WTC11 (cell line): ENCODE measurements around the gene MT1G. TPM values are rescaled to one million over a fixed set of nuclear protein-coding genes. Genes with fewer than 3 reads are reported as not detected.

ENCODE experiments used
- ATAC-seq: fragments of 200-7000 bp; cut with Tn5 transposase; 2 replicates; pipeline ENCODE4 v1.10.0; 2021; ENCODE audit warnings: mild to moderate bottlenecking, moderate library complexity
- CTCF ChIA-PET: fragments of 300-600 bp; sonication (Branson Sonifier 250); formaldehyde crosslinking; loops from one replicate; lab custom pipeline; 2021; ENCODE audit warnings: antibody characterized with exemption; lab: Charles Lee
- POLR2A ChIA-PET: fragments of 350-600 bp; sonication (Branson Sonifier 250); formaldehyde crosslinking; loops from one replicate; lab custom pipeline; 2021; ENCODE audit warnings: antibody characterized with exemption; lab: Charles Lee
- DNase-seq: peaks from one replicate; pipeline ENCODE4 v3.0.0; 2021; ENCODE audit warnings: low spot score
- H3K27ac Mint-ChIP-seq: 2 replicates; pipeline ENCODE4 v1.8.0; 2021; ENCODE audit warnings: mixed read lengths
- H3K27me3 Mint-ChIP-seq: 2 replicates; pipeline ENCODE4 v1.8.0; 2021; ENCODE audit warnings: low read depth, mild to moderate bottlenecking, moderate library complexity, mixed read lengths
- H3K36me3 Mint-ChIP-seq: 2 replicates; pipeline ENCODE4 v1.8.0; 2021; ENCODE audit warnings: mixed read lengths
- H3K4me1 Mint-ChIP-seq: 2 replicates; pipeline ENCODE4 v1.8.0; 2022; ENCODE audit warnings: mixed read lengths
- H3K4me3 Mint-ChIP-seq: 2 replicates; pipeline ENCODE4 v1.8.0; 2021; ENCODE audit warnings: mild to moderate bottlenecking, moderate library complexity, mixed read lengths
- H3K9me3 Mint-ChIP-seq: 2 replicates; pipeline ENCODE4 v1.8.0; 2021; ENCODE audit warnings: mixed read lengths
- CREB1 ChIP-seq: sonication (generic); formaldehyde crosslinking; IDR thresholded peaks from 2 replicates; pipeline ENCODE4 v1.8.0; 2023; ENCODE audit warnings: mild to moderate bottlenecking, missing genetic modification reagents
- FOXJ3 ChIP-seq: sonication (generic); formaldehyde crosslinking; IDR thresholded peaks from 2 replicates; pipeline ENCODE4 v1.9.0; 2021; ENCODE audit warnings: missing genetic modification reagents, mild to moderate bottlenecking, borderline replicate concordance
- KAT7 ChIP-seq: sonication (generic); formaldehyde crosslinking; IDR thresholded peaks from 2 replicates; pipeline ENCODE4 v1.8.1; 2023; ENCODE audit warnings: missing genetic modification reagents, mild to moderate bottlenecking, borderline replicate concordance
- MYBL2 ChIP-seq: sonication (generic); formaldehyde crosslinking; IDR thresholded peaks from 2 replicates; pipeline ENCODE4 v1.8.1; 2023; ENCODE audit warnings: mild to moderate bottlenecking, moderate library complexity, missing genetic modification reagents
- NFYB ChIP-seq: sonication (generic); formaldehyde crosslinking; conservative IDR thresholded peaks from 2 replicates; pipeline ENCODE4 v1.8.0; 2022; ENCODE audit warnings: low read depth, missing genetic modification reagents
- NR2C2 ChIP-seq: sonication (generic); formaldehyde crosslinking; IDR thresholded peaks from 2 replicates; pipeline ENCODE4 v1.8.0; 2022; ENCODE audit warnings: mild to moderate bottlenecking, missing genetic modification reagents
- SMAD3 ChIP-seq: sonication (generic); formaldehyde crosslinking; IDR thresholded peaks from 2 replicates; pipeline ENCODE4 v1.8.0; 2022; ENCODE audit warnings: missing genetic modification reagents, mild to moderate bottlenecking, borderline replicate concordance
- TCF7 ChIP-seq: sonication (generic); formaldehyde crosslinking; IDR thresholded peaks from 2 replicates; pipeline ENCODE4 v1.8.0; 2022; ENCODE audit warnings: mild to moderate bottlenecking, low read depth, missing genetic modification reagents, moderate library complexity
- TEAD1 ChIP-seq: sonication (generic); formaldehyde crosslinking; IDR thresholded peaks from 2 replicates; pipeline ENCODE4 v1.8.0; 2022; ENCODE audit warnings: mild to moderate bottlenecking, missing genetic modification reagents
- TEAD4 ChIP-seq: sonication (generic); formaldehyde crosslinking; IDR thresholded peaks from 2 replicates; pipeline ENCODE4 v1.8.0; 2022; ENCODE audit warnings: mild to moderate bottlenecking, missing genetic modification reagents
- TP53 ChIP-seq: sonication (generic); formaldehyde crosslinking; IDR thresholded peaks from 2 replicates; pipeline ENCODE4 v1.8.1; 2023; ENCODE audit warnings: mild to moderate bottlenecking, missing genetic modification reagents
- ZNF263 ChIP-seq: sonication (generic); formaldehyde crosslinking; IDR thresholded peaks from 2 replicates; pipeline ENCODE4 v1.8.1; 2022; ENCODE audit warnings: low read depth, mild to moderate bottlenecking, moderate library complexity, missing genetic modification reagents
- ZNF671 ChIP-seq: fragments of 250-450 bp; sonication (Bioruptor Pico); IDR thresholded peaks from 2 replicates; pipeline ENCODE4 v1.8.0; 2021; ENCODE audit warnings: mild to moderate bottlenecking
- total RNA-seq: library from RNA; stranded (reverse); gene quantifications from 3 replicates; pipeline ENCODE4 v1.2.3, GENCODE V29; 2021
- TF ChIP-seq, protein P1 (sequence below): sonication (generic); formaldehyde crosslinking; conservative IDR thresholded peaks from 2 replicates; pipeline ENCODE4 v1.8.1; 2023; ENCODE audit warnings: mild to moderate bottlenecking, low read depth, missing genetic modification reagents, moderate library complexity
- TF ChIP-seq, protein P2 (sequence below): sonication (generic); formaldehyde crosslinking; IDR thresholded peaks from 2 replicates; pipeline ENCODE4 v1.8.1; 2023; ENCODE audit warnings: mild to moderate bottlenecking, missing genetic modification reagents, moderate library complexity
- TF ChIP-seq, protein P3 (sequence below): fragments of 250-450 bp; sonication (Bioruptor Pico); IDR thresholded peaks from 2 replicates; pipeline ENCODE4 v2.1.2; 2022; ENCODE audit warnings: mild to moderate bottlenecking, moderate library complexity
- TF ChIP-seq, protein P4 (sequence below): fragments of 250-450 bp; sonication (Bioruptor Pico); IDR thresholded peaks from 2 replicates; pipeline ENCODE4 v1.9.0; 2021; ENCODE audit warnings: mild to moderate bottlenecking, borderline replicate concordance
- TF ChIP-seq, protein P5 (sequence below): sonication (generic); formaldehyde crosslinking; IDR thresholded peaks from 2 replicates; pipeline ENCODE4 v1.8.1; 2022; ENCODE audit warnings: low read depth, mild to moderate bottlenecking, moderate library complexity, missing genetic modification reagents, borderline replicate concordance
- TF ChIP-seq, protein P6 (sequence below): fragments of 250-450 bp; sonication (Bioruptor Pico); conservative IDR thresholded peaks from 2 replicates; pipeline ENCODE4 v1.9.0; 2021; ENCODE audit warnings: mild to moderate bottlenecking
- TF ChIP-seq, protein P7 (sequence below): fragments of 250-450 bp; sonication (Bioruptor Pico); IDR thresholded peaks from 2 replicates; pipeline ENCODE4 v1.9.0; 2021; ENCODE audit warnings: mild to moderate bottlenecking

The MT1G gene
- total RNA-seq, 1 experiment from 2014 or later = 333 TPM

DNA sequence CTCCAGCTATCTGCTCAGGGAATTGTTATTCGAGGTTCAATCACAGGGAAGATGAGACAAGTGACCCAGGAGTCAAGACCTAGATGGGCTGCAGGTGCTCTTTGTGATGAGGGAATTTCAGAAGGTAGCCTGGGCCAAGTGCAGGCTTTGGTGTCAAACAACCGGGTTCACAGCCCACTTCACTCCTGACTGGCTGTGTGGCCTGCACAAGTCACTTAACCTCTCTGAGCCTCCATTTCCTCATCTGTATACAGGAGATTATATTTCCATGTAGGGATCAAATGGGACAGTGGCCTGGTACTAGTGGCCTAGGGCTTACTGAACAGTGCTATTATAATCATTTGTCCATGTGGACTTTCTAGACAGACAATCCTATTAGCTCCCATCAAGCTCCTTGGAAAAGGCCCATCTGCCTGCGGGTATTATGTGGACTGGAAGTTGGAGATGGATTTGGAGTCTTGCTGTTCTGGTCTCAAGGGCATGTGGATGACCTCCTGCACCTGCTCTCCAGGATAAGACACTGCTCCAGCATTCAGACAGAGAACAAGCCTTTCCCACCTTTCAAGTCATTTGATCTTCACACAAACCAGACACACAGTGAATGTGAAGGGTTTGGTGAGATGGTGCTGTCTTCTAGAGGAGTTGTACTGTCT is 11.3 kb upstream of the MT1G start (continued):
- TF ChIP-seq MYBL2 (CRISPR knock-in tag) (no peak), NR2C2 (no peak), FOXJ3 (no peak), NFYB (CRISPR knock-in tag) (no peak), TP53 (no peak), ZNF671 (CRISPR knock-in tag) (no peak), TEAD1 (CRISPR knock-in tag) (no peak), TCF7 (CRISPR knock-in tag) (no peak)
- TF ChIP-seq, protein P1, sequence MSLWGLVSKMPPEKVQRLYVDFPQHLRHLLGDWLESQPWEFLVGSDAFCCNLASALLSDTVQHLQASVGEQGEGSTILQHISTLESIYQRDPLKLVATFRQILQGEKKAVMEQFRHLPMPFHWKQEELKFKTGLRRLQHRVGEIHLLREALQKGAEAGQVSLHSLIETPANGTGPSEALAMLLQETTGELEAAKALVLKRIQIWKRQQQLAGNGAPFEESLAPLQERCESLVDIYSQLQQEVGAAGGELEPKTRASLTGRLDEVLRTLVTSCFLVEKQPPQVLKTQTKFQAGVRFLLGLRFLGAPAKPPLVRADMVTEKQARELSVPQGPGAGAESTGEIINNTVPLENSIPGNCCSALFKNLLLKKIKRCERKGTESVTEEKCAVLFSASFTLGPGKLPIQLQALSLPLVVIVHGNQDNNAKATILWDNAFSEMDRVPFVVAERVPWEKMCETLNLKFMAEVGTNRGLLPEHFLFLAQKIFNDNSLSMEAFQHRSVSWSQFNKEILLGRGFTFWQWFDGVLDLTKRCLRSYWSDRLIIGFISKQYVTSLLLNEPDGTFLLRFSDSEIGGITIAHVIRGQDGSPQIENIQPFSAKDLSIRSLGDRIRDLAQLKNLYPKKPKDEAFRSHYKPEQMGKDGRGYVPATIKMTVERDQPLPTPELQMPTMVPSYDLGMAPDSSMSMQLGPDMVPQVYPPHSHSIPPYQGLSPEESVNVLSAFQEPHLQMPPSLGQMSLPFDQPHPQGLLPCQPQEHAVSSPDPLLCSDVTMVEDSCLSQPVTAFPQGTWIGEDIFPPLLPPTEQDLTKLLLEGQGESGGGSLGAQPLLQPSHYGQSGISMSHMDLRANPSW (CRISPR knock-in tag) = no peak
- TF ChIP-seq, protein P2, sequence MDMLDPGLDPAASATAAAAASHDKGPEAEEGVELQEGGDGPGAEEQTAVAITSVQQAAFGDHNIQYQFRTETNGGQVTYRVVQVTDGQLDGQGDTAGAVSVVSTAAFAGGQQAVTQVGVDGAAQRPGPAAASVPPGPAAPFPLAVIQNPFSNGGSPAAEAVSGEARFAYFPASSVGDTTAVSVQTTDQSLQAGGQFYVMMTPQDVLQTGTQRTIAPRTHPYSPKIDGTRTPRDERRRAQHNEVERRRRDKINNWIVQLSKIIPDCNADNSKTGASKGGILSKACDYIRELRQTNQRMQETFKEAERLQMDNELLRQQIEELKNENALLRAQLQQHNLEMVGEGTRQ (CRISPR knock-in tag) = no peak
- TF ChIP-seq, all 79 proteins: peak for 0

DNA sequence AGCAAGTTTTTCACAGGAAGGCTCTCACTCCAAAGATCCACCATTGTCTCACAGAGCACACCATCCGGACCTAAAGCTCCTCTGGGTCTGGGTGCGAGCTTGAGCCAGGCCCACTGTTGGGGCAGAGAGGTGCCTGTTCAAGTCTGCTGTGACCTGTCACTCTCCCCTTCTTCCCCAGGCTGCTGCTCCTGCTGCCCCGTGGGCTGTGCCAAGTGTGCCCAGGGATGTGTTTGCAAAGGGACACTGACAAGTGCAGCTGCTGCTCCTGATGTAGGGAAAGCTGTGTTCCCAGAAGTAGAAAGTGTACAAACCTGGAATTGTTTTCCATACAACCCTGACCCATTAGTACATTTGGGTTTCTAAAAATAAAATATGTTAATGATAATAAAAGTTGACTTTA is 9.6 kb upstream of the MT1G start:
- Mint-ChIP-seq H3K36me3 (no peaks in the 10 kb centered on the region), H3K4me1 (peaks cover 55% of the 10 kb centered on the region), H3K9me3 (no peaks in the 10 kb centered on the region), H3K27me3 (peaks cover 35% of the 10 kb centered on the region), H3K27ac (no peak overlapping the region; the same call in 1 of the 2 replicates), H3K4me3 (no peak overlapping the region)
- DNase-seq (no peak), ATAC-seq (no peak)
- CTCF ChIA-PET = interaction anchor here (3.5 kb wide), 1 partner anchor 24 kb away, joined by 14 read pairs; no protein-coding TSS in a partner anchor
- POLR2A ChIA-PET = interaction anchor here (0.8 kb wide), 1 partner anchor 37 kb away, joined by 3 read pairs; no protein-coding TSS in a partner anchor
- TF ChIP-seq SMAD3 (no peak), KAT7 (no peak), ZNF671 (CRISPR knock-in tag) (no peak), CREB1 (CRISPR knock-in tag) (no peak), TEAD4 (CRISPR knock-in tag) (no peak), ZNF263 (CRISPR knock-in tag) (no peak), TP53 (no peak)
- TF ChIP-seq, protein P3, sequence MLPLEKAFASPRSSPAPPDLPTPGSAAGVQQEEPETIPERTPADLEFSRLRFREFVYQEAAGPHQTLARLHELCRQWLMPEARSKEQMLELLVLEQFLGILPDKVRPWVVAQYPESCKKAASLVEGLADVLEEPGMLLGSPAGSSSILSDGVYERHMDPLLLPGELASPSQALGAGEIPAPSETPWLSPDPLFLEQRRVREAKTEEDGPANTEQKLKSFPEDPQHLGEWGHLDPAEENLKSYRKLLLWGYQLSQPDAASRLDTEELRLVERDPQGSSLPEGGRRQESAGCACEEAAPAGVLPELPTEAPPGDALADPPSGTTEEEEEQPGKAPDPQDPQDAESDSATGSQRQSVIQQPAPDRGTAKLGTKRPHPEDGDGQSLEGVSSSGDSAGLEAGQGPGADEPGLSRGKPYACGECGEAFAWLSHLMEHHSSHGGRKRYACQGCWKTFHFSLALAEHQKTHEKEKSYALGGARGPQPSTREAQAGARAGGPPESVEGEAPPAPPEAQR = no peak
- TF ChIP-seq, protein P4, sequence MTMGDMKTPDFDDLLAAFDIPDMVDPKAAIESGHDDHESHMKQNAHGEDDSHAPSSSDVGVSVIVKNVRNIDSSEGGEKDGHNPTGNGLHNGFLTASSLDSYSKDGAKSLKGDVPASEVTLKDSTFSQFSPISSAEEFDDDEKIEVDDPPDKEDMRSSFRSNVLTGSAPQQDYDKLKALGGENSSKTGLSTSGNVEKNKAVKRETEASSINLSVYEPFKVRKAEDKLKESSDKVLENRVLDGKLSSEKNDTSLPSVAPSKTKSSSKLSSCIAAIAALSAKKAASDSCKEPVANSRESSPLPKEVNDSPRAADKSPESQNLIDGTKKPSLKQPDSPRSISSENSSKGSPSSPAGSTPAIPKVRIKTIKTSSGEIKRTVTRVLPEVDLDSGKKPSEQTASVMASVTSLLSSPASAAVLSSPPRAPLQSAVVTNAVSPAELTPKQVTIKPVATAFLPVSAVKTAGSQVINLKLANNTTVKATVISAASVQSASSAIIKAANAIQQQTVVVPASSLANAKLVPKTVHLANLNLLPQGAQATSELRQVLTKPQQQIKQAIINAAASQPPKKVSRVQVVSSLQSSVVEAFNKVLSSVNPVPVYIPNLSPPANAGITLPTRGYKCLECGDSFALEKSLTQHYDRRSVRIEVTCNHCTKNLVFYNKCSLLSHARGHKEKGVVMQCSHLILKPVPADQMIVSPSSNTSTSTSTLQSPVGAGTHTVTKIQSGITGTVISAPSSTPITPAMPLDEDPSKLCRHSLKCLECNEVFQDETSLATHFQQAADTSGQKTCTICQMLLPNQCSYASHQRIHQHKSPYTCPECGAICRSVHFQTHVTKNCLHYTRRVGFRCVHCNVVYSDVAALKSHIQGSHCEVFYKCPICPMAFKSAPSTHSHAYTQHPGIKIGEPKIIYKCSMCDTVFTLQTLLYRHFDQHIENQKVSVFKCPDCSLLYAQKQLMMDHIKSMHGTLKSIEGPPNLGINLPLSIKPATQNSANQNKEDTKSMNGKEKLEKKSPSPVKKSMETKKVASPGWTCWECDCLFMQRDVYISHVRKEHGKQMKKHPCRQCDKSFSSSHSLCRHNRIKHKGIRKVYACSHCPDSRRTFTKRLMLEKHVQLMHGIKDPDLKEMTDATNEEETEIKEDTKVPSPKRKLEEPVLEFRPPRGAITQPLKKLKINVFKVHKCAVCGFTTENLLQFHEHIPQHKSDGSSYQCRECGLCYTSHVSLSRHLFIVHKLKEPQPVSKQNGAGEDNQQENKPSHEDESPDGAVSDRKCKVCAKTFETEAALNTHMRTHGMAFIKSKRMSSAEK = no peak
- TF ChIP-seq, protein P5, sequence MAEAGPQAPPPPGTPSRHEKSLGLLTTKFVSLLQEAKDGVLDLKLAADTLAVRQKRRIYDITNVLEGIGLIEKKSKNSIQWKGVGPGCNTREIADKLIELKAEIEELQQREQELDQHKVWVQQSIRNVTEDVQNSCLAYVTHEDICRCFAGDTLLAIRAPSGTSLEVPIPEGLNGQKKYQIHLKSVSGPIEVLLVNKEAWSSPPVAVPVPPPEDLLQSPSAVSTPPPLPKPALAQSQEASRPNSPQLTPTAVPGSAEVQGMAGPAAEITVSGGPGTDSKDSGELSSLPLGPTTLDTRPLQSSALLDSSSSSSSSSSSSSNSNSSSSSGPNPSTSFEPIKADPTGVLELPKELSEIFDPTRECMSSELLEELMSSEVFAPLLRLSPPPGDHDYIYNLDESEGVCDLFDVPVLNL = no peak
- TF ChIP-seq, protein P6, sequence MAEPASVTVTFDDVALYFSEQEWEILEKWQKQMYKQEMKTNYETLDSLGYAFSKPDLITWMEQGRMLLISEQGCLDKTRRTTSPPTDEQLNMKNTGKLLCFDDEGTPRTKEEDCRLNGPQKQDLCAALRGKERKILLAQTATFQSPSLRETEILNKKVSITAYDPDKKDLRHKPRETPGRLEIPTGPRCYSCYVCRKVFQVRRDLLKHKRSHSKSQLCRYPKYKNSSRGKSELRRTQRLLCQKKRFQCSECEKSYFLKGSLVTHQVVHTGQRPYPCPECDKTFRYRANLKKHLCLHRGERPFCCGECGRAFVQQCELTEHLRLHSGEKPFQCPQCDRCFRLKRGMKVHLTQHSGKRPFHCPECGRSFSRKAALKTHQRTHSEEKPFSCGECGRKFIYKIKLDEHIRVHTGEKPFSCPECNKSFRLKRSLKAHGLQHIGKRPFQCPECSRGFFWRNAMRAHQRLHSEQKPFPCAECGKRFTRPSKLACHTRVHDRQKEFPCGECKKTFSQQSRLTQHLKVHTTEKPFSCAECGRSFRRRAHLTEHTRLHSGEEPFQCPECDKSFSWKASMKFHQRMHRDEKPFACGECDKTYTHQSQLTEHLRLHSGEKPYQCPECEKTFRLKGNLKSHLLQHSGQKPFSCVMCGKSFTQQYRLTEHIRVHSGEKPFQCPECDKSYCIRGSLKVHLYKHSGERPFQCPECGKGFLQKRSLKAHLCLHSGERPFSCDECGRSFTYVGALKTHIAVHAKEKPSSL (CRISPR knock-in tag) = no peak
- TF ChIP-seq, protein P7, sequence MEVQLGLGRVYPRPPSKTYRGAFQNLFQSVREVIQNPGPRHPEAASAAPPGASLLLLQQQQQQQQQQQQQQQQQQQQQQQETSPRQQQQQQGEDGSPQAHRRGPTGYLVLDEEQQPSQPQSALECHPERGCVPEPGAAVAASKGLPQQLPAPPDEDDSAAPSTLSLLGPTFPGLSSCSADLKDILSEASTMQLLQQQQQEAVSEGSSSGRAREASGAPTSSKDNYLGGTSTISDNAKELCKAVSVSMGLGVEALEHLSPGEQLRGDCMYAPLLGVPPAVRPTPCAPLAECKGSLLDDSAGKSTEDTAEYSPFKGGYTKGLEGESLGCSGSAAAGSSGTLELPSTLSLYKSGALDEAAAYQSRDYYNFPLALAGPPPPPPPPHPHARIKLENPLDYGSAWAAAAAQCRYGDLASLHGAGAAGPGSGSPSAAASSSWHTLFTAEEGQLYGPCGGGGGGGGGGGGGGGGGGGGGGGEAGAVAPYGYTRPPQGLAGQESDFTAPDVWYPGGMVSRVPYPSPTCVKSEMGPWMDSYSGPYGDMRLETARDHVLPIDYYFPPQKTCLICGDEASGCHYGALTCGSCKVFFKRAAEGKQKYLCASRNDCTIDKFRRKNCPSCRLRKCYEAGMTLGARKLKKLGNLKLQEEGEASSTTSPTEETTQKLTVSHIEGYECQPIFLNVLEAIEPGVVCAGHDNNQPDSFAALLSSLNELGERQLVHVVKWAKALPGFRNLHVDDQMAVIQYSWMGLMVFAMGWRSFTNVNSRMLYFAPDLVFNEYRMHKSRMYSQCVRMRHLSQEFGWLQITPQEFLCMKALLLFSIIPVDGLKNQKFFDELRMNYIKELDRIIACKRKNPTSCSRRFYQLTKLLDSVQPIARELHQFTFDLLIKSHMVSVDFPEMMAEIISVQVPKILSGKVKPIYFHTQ (CRISPR knock-in tag) = no peak
